HG03469 (cell line): ENCODE data around the gene SEZ6.

Experiments
- ATAC-seq: cut with Tn5 transposase; IDR thresholded peaks from one replicate; pipeline ENCODE4 v1.9.1; 2021; ENCODE audit warnings: mild to moderate bottlenecking, moderate library complexity, moderate number of reproducible peaks; ENCODE audit not compliant: unreplicated experiment

SEZ6 gene

GRCh38 chr17:29036584-29036983 lies 30.8 kb upstream of the SEZ6 start:
- ATAC-seq = no peak

DNA sequence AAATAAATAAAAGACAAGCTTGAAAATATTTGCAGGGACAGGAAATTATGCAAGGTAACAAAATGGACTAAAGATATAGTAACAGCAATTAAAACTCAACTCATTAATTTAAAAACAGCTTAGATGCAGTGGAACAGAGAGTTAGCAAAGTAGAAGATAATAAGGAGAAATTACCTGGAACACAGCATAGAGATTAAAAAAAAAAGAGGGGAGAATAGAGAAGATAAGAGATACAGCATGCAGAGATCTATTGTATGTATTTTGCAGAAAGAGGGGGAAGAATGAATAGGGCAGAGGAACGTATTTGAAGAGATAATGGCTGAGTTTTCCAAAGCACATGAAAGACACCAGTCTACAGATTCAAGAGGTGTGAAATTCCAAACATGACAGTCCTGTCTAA lies 28.7 kb upstream of the SEZ6 start:
- ATAC-seq = no peak

- ATAC-seq = no peak
Measured at GRCh38 chr17:29032857-29033197, 27.0 kb upstream of the SEZ6 start.

GRCh38 chr17:29032013-29032856 lies 26.4 kb upstream of the SEZ6 start:
- ATAC-seq = no peak

DNA sequence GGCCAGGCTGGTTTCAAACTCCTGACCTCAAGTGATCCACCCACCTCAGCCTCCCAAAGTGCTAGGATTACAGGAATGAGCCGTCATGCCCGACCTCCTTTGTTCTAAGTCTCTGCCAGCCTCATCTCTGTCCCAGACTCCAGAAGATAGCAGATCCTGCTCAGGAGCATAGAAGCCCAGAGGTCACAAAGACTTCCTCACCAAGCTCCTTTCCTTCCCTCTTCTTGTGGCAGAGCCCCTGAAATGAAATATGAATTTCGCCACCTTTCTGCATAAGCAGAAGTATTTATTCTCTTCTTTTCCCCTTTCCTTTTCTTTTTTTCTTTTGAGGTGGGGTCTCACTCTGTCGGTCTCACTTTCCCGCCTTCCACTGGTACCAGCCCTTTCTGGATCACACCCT lies 25.7 kb upstream of the SEZ6 start:
- ATAC-seq = no peak

- ATAC-seq = no peak
Measured at GRCh38 chr17:29024316-29024952, 18.6 kb upstream of the SEZ6 start.

- ATAC-seq = no peak
Measured at GRCh38 chr17:29022074-29022473, 16.2 kb upstream of the SEZ6 start.

- ATAC-seq = no peak
Measured at GRCh38 chr17:29021226-29021625, 15.4 kb upstream of the SEZ6 start.

DNA sequence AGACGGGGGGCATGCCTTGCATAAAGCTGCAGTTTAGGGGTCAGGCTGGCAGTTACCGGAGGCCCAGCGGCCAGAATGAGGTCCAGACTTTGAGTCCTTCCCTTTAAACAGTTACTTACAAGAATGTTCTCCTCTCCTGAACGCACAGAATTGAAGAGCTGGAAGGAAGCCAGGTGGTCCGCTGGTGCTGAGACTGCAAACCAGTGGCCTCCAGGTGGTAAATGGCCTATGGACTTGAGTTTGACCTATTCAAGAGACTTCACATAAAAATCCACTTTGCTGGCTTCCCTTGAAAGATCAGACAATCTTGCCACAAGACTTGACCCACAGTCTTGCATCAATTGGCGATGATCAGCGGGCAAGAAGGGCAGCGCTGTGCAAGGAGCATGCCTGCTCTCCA lies 14.7 kb upstream of the SEZ6 start:
- ATAC-seq = no peak

DNA sequence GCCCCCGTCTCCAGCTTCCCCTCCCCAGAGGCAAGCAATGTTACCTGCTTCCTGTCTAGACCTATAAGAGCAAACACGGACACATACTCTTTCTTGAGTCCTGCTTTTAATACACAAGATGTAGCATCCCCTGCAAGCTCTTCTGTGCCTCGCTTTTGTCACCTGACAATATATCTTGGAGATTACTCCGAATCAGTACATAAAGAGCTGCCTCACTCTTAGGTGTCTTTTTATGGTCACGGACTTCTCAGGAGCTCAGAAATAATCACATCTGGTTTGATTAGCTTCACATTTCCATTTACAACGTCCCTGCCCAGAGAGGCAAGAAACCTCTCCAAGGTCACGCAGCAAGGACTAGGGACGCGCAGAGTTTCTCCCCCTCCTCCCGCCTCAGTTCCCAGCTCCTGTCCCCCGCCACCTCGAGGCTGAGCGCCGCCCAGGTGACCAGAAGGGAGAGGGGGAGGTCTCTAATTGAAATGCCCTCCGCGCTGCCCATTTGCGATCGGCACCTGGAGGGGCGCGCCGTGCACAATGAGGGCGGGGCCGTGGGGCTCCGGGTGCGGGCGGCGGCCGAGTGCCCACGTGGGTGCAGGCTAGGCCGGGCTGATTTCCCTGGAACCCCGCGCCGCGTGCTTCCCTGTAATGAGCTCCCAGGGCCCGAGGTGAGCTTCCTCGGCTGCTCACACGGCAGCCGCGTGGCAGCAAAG lies 13.8 kb upstream of the SEZ6 start:
- ATAC-seq = no peak

DNA sequence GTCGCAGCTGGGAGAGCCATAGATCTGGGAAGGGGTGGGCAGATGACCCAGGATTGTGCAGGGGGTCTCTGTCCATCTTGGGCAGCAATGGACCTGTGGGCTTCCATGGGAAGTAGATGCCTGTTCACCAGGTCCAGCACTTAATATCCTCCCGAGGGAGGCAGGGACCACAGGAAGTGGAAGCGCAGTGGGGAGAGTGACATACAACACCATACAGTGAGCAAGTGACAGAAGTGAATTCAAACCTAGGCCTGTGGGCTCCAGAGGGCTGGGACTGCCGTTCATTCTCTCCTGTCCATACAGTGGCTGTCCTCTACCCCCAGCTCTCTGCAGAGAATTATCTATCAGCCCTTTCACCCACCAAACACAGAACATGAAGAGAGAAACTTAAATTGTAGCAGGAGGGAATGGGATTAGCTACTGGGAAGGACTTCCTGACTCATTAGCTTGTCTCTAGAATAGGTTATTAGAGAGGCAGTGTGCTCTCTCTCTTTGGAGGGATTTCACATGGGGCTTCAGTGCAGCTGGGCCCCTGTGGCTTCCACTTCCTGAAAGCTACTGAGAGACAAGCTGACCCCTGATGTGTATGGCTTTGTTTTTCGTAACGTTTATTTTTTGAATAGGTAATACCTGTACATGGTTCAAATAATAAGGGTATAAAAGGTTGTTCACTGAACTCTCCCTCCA lies 13.1 kb upstream of the SEZ6 start:
- ATAC-seq = no peak

- no peak for ATAC-seq
Measured at GRCh38 chr17:29016345-29017210, 10.7 kb upstream of the SEZ6 start.

GRCh38 chr17:29014716-29015115 lies 8.9 kb upstream of the SEZ6 start:
- ATAC-seq = no peak

DNA sequence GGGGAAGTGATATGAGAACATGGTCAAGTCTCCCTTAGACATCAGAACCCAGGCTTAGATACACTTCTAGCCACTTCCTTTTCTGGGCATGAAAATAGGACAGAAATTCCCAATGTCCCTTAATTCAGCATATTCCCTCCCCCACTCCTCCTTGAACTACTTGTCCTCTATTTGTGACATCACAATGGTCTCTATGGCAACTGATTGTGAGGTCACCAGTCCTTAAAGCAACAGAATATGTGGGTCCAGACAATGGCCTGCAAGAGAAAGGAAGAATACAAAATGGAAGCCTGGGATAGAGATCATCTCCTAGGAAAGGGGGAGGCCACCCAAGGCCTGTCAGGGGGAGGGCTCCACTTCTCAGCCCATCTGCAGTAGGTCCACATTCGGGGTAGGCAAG lies 6.7 kb upstream of the SEZ6 start:
- no peak for ATAC-seq

DNA sequence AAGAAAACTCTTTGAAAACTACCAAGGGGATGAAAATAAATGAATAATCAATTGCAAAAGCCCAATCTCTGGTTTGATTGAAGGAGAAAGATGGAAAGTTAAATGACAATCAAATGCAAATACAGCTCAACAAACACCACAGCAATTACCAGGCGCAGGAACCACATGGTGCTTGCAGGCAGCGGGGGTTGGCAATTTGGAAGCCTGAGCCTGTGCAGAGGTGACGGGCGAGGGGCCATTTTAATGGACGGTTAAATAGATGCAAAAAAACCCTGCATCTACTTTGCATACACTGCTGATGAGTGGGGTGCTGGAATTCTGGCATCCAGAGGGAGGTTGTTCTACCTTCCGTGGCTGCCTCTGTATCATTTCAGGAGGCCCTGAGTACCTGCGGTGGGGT lies 4.8 kb upstream of the SEZ6 start:
- ATAC-seq = no peak

GRCh38 chr17:29010129-29010528 lies 4.3 kb upstream of the SEZ6 start:
- no peak for ATAC-seq

DNA sequence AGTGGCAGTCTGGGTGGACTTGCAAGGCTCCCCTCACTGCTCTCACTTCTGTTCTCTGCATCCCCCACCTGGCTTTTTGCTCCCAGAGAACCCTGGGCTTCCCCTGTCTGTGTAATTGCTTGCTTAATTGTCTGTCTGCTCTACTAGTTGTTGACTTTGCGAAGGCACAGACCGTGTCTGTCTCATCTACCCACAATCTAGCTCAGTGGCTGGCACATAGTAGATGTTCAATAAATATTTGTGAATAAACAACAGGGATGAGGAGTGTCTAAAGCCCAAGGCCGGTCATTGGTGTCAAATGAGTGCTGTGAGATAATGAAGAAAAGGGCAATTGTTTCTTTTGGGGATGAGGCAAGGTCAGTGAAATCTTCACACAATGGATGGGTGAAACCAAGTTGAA lies 2.8 kb upstream of the SEZ6 start:
- ATAC-seq = no peak

- ATAC-seq = no peak
Measured at GRCh38 chr17:29007860-29008455, 2.1 kb upstream of the SEZ6 start.

DNA sequence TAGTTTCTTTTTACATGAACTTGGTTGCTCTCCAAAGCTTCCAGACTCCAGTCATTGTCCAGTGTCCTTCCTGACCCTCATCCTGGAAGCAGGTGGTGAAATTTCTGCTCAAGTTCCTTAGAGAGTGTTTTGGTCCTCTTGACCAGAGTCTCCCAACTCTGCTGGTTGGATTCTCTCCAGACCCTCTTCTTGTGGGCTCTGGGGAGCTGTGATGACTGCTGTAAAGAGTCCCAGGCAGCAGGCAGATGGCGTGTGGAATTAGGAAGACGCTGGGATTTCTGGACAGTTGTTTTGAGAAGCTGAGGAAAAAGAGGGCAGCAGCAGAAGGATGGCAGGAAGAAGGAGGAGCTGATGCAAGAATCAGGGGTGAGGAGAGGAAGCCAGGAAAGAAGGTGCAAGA lies 1.6 kb upstream of the SEZ6 start:
- ATAC-seq = no peak

- no peak for ATAC-seq
Measured at GRCh38 chr17:29004081-29004692, 1.6 kb downstream of the SEZ6 start.
